22Rv1 (cell line): ENCODE measurements around the gene NPHS2.

Source experiments
- H3K27ac ChIP-seq: fragments of 450-650 bp; 2 replicates; pipeline ENCODE4 v1.5.1; 2017
- CTCF ChIP-seq: fragments of 450-650 bp; IDR thresholded peaks from 2 replicates; pipeline ENCODE4 v1.5.1; 2017; ENCODE audit warnings: mild to moderate bottlenecking
- ZFX ChIP-seq: fragments of 450-650 bp; IDR thresholded peaks from 2 replicates; pipeline ENCODE4 v1.6.1; 2017; ENCODE audit warnings: antibody characterized with exemption, borderline replicate concordance

The NPHS2 gene

GRCh38 chr1:179575497-179576314 is at the start of gene NPHS2:
TSS of gene NPHS2 (minus strand) at chr1:179575948. CDS start at chr1:179575864, 84 bp downstream.
- H3K27ac ChIP-seq: no peak within 1 kb of the TSS
- TF ChIP-seq CTCF: peak; percentile 57
- no peak for TF ChIP-seq ZFX

GRCh38 chr1:179612361-179612760 is 36.6 kb upstream of the NPHS2 start:
- no peak overlapping the region for H3K27ac ChIP-seq
- TF ChIP-seq CTCF (no peak), ZFX (no peak)

- H3K27ac ChIP-seq: no peak overlapping the region
- TF ChIP-seq ZFX: no peak
- TF ChIP-seq CTCF: no peak
These were observed 25.3 kb upstream of the NPHS2 start for GRCh38 chr1:179601093-179601492.

GRCh38 chr1:179599623-179600249 is 24.0 kb upstream of the NPHS2 start:
- TF ChIP-seq CTCF: peak; percentile 90
- no peak for TF ChIP-seq ZFX
- no peak overlapping the region for H3K27ac ChIP-seq

GRCh38 chr1:179598631-179599030 is 22.9 kb upstream of the NPHS2 start:
- no peak overlapping the region for H3K27ac ChIP-seq
- TF ChIP-seq ZFX (no peak), CTCF (no peak)

- TF ChIP-seq ZFX (no peak), CTCF (peak; percentile 43)
- peak within 1 kb of the TSS; percentile 19; the same call in 1 of the 2 replicates for H3K27ac ChIP-seq
These were observed 16.1 kb upstream of the NPHS2 start, which contains the start of gene TDRD5 for GRCh38 chr1:179591592-179592580. TSS of gene TDRD5 (plus strand) at chr1:179591832. CDS start at chr1:179592616, 784 bp downstream.
